AG20443 (cell line): ENCODE measurements around the gene GPRC5C.

Source experiments
- DNase-seq: peaks from one replicate; pipeline ENCODE4 v3.0.0; 2012; ENCODE audit warnings: low spot score, mixed read lengths

The GPRC5C gene

DNA sequence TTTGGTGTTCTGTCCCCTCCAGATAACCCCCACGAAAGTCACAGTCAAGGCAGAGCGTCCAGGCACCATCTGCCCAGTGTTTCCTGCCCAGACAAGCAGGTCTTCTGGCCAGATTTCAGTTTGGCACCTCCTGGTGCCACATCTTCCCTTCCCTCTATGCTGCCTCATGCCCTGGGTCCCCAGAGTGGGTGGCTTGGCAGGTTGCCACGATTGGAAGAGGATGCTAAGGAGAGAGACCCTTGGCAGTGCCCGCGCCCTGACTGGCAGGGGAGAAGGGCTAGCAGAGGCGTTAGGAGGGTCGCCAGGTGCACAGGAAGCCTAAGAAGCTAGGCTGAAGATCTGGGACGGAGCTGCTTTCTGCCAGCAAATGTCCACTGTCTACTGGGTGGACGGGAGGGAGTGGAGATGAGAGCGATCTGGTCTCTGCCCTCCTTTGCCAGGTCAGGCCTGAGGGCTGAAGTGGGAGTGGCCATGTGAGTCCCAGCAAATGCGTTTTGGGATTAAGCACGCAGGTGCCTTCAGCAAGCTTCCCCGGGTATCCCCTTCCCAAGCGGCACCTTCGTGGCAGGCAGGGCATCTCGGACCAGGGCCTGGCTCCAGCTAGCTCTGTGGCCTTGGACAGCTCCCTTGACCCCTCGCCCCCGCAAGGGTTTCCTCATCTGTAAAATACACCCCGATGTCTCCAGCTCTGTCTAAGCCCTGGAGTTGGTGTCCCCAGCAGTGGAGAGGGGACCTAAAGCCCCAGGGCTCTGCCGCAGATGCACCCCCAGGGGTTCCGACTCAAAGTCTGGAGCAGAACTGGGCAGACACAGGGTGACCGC is 21.2 kb downstream of the GPRC5C start:
- no peak for DNase-seq

- DNase-seq, result peak; percentile 98
Measured at GRCh38 chr17:74453665-74454196, 21.8 kb downstream of the GPRC5C start.

DNA sequence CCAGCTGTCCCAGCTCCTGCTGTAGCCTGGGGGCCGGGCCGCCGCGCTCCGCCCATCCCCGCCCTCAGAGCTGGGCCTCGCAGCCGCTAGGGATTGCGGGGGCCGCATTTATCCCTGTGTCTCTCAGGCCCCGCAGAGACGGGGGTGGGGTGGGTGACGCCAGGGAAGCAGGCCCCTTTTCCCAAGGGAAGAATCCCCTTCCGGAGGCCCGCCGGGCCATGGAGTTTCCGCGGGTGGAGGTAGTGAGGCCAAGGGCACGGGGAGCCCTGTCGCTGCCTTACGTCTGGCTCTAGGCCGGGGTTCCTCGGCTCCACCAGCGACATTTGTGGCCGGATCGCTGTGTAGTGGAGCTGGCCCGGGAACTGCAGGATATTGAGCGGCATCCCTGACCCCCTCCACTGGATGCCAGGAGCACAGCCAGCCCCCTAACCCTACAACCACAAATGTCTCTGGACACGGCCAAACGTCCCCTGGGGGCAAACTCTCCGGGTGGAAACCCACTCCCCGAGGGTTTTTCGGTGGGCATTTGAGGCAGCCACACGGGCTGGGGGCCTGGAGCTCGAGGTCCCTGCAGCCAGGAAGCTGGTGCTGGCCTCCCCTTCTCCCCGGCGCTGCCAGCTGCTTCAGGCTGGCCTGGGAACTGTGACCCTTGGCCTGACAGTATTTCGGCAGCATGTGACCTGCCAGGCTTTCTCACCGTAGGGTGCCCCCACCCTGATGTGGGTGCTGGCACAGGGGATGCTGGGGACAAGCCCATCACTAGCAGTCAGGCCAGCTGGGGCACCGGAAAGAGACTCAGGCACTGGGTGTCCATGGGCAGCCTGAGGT is 22.5 kb downstream of the GPRC5C start:
- DNase-seq, result no peak

GRCh38 chr17:74455025-74455545 is 23.2 kb downstream of the GPRC5C start:
- DNase-seq, result no peak

- no peak for DNase-seq
Measured at GRCh38 chr17:74455821-74456220, 23.9 kb downstream of the GPRC5C start.

- DNase-seq, result peak; percentile 80
Measured at GRCh38 chr17:74457146-74457819, 25.4 kb downstream of the GPRC5C start.

GRCh38 chr17:74457820-74458166 is 25.9 kb downstream of the GPRC5C start:
- no peak for DNase-seq

DNA sequence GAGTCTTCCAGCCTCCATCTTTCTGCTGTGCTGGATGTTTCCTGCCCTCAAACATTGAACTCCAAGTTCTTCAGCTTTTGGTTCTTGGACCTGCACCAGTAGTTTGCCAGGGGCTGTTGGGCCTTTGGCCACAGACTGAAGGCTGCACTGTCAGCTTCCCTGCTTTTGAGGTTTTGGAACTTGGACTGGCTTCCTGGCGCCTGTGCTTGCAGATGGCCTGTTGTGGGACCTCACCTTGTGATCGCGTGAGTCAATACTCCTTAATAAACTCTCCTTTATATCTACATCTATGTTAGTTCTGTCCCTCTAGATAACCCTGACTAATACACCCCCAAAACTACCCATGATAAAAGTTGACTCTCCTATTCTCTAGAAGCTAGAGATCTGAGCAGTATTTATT is 26.9 kb downstream of the GPRC5C start:
- DNase-seq, result no peak

DNA sequence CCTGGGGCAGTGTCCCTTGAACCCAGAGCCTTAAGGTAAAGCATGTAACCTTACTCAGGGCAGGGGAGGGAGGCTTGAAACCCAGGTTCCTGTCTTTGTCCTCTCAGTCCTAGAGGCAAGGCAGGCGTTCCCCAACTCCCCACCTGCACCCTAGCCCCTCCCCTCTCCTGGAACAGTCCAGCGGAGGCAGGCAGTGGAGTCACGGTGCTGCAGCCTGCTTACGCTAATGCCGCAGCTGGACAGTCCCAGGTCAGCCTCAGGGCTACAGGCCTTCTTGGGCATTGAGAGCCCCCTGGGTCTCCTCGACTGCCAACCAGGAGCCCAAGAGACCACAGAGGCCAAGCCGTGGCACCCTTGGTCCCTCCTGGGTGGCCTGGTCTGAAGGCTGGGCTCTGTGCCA is 27.7 kb downstream of the GPRC5C start:
- no peak for DNase-seq

DNA sequence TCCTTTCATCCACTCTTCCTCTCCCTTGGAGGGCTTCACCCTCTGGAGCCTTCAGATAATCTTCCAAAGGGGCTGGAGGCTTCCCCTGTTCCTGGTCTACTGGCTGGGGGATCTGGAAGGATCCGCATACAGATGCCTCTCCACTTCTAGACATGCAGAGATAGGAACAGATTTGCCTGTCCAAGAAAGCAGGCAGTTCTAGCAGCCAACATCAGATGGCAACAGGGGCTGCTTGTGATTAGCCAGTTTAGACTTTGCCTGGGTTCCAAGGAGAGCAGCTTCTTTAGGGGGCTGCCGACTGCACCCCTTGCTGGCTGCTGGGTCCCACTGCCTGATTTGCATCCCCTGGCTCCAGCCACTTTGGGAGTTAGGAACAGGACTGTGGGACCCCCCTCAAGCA is 28.4 kb downstream of the GPRC5C start:
- no peak for DNase-seq

GRCh38 chr17:74460996-74461395 is 29.1 kb downstream of the GPRC5C start:
- no peak for DNase-seq

GRCh38 chr17:74461611-74462010 is 29.7 kb downstream of the GPRC5C start:
- DNase-seq, result no peak

DNA sequence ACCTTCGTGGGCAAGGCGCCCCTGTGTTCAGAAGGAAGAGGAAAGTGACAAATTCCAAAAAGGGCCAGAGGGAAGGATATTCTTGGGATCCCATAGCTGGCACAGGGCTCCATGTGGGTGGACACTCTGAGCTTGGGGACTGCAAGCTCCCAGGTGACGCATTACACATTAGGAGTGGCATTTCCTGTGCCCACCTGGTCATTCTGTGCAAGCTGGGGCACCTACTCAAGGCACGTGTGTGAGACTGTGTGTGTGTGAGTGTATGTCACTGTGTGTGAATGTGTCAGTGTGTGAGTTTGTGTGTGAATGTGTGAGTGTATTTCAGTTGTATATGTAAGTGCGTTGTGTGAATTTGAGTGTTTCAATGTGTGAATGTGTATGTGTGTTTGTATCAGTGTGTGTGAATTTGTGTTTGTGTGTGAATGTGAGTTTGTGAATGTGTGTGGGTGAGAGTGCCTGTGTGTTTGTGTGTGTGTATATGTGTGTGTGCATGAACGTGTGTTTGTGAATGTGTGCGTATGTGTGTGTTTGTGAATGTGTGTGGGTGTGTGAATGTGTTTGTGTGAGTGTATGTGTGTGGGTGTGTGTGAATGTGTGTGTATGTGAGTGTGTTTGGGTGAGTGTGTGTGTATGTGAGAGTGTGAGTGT is 33.0 kb downstream of the GPRC5C start:
- no peak for DNase-seq

DNA sequence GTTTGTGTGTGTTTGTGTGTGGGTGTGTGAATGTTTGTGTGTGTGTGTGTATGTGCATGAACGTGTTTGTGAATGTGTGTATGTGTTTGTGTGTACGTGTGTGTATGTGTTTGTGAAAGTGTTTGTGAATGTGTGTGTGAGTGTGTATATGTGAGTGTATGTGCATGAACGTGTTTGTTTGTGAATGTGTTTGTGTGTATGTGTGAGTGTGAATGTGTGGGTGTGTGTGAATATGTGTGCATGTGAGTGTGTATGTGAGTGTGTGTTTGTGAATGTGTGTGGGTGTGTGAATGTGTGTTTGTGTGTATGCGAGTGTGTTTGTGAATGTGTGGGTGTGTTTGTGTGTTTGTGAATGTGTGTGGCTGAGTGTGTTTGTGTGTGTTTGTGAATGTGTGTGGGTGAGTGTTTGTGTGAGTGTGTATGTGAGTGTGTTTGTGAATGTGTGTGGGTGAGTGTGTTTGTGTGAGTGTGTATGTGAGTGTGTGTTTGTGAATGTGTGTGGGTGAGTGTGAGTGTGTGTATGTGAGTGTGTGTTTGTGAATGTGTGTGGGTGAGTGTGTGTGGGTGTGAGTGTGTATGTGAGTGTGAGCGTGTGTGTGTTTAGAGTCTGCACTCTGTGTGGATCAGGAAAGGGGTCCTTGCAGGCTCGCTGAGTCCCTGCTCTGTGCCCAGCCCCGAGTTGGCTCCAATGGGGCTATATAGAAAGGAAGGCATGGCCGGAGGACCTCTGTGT is 33.7 kb downstream of the GPRC5C start:
- no peak for DNase-seq

GRCh38 chr17:74466111-74466827 is 34.4 kb downstream of the GPRC5C start, which contains the start of gene CD300A:
Gene CD300A (plus strand): TSS chr17:74466634. CDS start chr17:74466704, 70 bp downstream.
- no peak for DNase-seq

DNA sequence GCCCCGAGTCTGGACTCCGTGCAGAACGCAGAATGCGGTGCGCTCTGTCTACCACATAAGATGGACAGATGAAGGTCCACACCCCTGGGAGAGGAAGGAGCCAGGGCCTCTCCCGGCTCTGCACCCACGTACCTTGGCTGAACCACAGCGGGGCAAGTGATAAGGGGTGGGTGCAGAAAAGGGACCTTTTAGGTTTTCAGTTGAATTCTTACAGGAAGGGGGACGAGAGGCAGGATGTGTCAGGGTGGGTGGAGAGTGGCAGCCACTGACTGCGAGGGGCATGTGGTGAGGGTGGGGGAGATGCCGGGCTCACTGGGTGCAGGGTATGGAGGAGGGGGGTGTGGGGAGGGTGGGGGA is 34.9 kb downstream of the GPRC5C start:
- DNase-seq, result no peak

DNA sequence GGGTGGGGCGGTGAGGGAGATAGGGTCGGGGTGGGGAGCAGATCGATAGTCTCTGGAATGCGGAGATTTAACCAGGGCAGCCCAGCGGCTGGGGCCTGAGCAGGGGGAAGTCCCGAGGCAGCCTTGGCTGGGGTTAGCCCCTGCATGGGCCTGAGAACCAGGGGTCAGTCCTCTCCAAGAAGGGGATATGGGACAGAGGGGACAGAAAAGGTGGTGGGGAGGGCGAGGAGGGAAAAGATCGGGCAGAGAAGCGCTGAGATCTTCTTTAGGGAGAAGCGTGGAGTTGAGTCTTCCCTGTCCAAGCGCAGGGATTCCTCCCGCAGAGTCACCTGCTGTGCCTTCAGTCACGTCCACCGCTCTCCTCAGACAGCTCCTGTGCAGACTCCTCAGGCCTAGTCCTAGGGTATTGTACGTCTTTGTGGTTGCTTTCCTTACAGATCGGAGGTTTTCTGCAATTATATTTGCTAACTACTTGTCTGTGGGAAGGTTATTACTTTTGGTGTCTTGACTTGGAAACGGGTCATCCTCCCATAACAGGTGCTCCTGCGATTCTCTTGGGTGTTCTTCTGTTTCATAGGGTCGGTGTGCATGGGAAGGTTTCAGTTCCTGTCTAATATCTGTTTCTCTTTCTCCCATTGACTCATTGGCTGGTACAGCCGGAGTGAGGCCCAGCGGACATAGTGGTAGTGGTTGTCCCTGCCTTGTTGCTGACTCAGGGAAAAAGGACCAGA is 35.5 kb downstream of the GPRC5C start:
- no peak for DNase-seq

- no peak for DNase-seq
Measured at GRCh38 chr17:74471341-74471740, 39.5 kb downstream of the GPRC5C start.

- DNase-seq, result no peak
Measured at GRCh38 chr17:74472890-74473289, 41.0 kb downstream of the GPRC5C start.

DNA sequence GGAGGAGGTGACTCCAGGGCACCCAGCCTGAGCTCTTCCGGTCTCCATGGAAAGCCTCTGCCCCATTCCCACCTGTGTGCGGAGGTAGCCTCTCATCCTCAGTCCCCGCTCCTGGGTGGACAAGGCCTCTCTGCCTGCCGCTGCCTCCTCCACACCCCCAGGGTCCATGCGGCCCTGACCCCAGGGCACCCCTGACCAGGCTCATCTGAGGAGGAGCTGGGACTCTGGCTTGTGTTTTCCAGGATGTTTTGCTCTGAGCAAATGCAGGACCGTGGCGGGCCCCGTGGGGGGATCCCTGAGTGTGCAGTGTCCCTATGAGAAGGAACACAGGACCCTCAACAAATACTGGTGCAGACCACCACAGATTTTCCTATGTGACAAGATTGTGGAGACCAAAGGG is 41.4 kb downstream of the GPRC5C start:
- no peak for DNase-seq
